Measurements from ENCODE around the gene GFRA4.

The GFRA4 gene, protein sequence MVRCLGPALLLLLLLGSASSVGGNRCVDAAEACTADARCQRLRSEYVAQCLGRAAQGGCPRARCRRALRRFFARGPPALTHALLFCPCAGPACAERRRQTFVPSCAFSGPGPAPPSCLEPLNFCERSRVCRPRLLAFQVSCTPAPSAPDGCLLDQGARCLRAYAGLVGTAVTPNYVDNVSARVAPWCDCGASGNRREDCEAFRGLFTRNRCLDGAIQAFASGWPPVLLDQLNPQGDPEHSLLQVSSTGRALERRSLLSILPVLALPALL

DNA sequence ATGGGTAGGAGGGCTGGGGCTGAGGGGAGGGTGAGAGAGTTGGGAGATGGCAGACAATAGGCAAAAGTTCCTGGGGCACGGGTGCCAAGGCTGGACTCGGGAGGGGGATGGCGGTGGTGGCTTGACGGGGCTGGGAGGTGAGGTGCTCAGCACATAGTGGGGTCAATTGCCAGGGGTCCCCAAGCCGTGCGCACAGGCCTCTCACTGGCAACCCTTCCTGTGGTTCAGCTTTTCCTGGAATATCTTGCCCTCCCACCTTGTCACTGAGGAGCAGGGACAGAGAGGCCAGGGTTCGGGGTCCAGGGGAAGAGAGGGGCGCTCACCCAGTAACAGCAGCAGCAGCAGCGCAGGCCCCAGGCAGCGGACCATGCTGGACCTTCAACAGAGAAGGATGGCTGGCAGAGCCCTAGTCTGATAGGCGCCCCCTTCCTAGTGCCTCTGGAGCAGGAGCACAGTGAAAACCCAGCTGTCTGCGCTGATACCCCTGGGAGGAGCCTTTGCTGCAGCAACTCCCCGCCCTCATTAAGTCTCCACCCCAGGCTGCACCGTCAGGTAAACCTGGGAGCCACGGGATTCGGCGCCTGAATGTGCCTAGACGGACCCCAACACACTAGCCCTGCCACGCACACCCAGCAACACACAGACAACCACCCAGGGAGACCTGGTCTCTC, at the start of gene GFRA4:
Gene GFRA4 (minus strand): TSS at position 369 of the 671 bp plus-strand sequence. CDS start 0 bp downstream, at position 369.
- no peak for DNase-seq

DNA sequence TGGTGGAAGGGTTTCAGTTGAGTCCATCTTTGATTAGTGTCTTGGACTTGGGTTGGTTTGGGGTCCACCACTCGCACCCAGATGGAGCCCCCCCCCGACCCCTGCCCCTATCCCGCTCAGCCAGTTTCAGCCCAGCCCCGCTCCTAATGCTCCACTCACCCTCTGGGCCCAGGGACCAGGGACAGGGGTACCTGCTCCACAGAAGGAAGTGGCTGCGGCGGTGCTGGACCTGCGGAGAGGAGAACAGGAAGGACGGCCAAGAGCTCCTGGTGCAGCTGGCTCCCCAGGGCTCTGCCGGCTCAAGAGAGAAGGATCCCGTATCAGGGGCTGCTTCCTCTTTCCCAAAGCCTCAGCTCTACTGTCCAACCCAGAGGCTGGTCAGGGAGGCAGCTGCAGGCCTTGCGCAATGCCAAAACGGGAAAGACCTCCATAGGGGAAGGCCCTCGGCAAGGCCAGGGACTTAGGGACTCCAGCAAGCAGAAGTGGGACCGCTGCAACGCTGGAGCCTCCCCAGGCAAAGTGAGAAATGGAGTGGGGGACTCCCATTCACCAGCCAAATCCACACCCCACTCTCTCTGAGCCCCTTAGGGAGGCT, 49.2 kb upstream of the GFRA4 start, which contains the start of gene SIGLEC1:
Gene SIGLEC1 (minus strand): TSS at position 322 of the 595 bp plus-strand sequence. CDS start 5,472 bp downstream, outside the sequence.
- no peak for DNase-seq

DNA sequence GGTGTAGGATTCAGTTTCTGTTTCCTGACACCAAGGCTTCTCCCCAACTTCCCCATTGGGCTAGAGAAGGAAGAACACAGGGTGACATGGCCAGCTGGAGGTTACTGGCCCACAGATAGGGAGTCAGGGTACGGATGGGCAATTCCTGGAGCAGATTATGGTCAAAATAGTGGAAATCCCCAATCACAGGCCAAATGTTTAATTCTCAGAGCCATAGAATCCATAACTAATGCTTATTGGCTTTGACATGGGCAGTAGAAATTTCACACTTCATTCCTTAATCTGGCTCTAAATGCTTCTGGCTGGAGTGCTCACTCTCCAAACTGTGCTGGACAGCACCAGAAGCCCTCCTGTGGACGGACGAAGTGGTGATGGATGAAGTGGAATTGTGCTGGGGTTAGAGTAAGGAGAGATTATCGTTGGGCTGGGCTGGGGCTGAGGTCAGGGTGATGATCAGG, 48.3 kb upstream of the GFRA4 start:
- no peak for DNase-seq

DNA sequence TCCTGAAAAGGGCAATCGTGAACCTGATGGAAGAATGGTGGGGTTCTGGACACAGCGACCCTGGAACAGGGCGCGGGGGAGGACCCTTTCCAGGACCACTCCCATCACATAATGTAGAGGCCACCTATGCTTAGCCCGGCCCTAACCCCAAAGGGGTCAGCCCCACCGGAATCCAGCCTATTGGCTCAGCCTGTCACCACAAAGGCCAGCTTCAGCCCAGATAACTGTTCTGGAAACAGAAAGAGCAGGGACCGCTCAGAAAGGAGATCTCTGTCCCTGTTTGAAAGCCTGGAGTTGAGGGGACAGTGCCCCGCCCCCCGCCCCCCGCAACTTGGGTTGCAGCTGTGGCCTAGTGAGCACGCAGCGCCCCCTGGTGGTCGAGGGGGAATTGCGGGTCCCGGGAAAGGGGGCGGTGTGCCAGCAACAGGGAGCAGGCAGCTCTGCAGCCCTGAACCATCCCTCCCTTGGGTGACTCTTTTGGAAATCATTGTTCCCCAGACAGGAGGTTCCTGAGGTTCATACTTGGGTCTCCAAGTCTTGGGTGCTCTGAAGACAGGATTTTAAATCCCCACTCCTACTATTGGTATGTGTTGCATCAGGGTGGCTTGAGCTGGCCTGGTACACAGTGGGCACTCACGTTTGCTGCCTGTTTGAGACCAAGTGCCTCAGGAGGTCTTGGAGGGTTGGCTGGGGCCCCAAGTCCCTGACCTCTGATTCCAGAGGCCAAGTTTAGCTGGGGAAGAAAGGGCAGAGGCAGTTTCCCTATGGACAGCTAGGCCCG, 47.7 kb upstream of the GFRA4 start:
- DNase-seq, result peak; percentile 59

DNA sequence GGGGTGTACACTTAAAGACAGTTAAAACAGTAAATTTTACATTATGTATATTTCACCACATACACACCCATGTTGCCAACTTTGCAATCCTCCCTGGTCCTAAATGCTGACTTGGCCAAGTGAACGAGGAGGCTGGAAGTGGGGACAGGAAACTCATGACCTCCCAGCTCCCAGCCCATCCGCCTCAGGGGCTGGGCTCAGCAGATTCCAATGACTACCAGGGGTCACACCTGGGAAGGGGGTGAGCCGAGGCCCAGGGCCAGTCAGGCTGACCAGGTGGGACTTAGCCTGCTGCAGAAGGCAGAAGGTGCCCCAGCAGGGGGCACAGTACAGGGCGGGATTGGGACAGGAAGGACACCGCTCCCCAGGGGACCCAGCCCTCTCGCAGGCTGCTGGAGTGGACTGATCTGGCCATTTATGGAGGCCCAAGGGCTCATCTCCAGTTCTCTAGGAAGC, 46.8 kb upstream of the GFRA4 start:
- no peak for DNase-seq

DNA sequence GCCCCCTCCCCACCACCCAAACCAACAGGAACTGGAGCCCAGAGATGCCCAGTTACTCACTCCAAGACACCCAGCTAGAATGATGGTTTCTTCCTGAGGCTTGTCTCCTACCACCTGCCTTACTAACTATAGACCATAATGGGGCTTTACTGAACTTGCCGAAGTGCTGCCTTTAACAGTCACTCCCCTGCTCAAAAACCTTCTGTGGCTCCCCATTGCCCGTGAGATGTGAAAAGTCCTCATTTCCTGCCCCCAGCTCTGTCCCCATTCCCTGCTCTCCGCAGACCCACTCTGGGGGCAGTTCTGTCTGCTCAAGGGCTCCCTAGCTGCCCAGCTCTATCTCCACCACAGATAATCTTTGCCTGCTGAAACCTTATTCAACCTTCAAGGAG, 44.3 kb upstream of the GFRA4 start:
- no peak for DNase-seq

DNA sequence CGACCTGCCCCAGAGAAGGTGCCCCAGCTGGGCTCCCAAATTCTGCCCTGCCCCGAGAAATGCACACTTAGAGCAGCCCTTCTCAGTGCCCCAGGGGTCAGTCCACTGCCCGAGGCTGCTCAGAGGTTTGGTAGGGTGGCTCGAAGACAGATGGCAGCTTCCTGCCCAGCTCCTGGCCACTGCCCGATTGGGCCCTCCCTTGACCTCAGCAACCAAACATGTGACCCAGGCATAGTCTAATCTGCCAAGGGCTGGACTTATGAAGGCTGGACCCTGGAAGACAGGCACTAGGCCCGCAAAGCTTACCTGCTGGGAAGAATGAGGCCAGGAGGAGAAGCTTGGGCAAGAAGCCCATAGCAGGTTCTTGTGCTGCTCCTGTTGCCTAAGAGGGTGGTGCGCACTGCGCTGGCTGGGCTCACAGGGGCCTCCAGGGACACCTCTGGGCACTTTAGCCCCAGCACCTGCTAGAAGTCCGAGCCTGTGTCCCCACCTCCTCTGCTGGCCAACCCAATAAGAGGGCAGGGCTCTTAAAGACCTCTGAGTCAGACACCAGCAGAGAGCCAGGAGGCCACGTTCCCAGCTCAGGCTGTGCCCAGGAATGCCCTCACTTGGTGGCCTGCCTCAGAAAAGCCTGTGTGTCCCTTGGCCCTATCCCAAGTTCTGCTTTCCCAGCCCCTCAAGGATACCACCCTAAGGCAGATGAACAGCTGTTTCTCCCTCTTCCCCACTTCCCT, 43.7 kb upstream of the GFRA4 start:
- no peak for DNase-seq

DNA sequence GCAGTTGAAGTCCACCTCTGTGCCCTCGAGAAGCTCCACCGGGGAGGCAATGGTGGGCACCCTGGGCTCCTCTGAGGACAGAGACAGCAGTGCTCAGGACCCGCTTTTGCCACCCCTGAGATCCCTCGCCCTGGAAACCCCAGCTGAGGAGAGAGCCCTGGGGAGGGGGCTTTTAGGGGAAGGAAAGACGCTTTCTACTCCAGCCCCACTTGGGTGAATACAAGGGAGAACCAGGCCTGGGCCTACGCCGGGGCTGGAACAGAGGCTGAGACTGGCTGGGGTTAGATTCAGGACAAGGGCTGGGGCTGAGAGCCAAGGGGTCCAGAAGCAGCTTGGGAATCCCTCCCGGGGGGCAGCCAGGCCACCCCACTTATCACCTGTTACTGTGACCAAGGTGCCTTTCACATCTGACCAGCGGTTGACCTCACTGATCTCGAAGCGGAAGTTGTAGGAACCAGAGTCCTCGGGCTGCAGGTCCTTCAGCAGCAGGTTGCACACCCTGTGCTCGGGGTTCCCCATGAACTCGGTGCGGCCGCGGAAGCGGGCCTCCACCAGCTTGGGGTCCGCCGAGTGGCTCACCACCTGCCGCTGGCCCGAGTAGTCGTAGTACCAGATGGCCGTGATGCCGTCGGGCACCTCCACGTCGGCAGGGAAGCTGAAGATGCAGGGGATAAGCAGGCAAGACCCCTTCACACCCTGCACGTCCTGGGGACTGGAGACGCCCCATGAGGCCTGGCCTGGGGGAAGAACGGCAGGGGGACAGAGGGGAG, 43.0 kb upstream of the GFRA4 start:
- DNase-seq, result no peak

DNA sequence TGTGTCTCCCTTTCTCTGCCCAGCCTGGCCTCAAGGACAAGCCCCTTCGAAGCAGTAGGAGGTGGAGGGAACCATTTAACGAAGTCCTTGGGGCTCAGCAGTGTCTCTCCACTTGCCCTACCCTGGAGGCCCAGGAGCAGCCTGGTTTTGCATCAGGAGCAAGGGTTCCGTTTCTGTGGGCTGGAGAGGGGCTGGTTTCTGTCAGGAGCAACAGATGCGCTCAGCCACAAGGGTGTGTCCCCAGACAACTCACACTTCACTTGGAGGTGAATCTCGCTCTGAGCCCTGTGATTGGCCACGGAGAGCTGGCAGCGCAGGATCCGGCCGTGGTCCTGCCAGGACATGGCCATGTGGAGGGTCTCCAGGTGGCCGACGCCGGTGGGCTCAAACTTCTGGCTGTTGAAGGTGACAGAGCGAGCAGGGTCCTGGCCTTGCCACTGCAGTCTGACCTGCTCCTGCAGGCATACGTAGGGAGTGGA, 42.3 kb upstream of the GFRA4 start:
- no peak for DNase-seq

DNA sequence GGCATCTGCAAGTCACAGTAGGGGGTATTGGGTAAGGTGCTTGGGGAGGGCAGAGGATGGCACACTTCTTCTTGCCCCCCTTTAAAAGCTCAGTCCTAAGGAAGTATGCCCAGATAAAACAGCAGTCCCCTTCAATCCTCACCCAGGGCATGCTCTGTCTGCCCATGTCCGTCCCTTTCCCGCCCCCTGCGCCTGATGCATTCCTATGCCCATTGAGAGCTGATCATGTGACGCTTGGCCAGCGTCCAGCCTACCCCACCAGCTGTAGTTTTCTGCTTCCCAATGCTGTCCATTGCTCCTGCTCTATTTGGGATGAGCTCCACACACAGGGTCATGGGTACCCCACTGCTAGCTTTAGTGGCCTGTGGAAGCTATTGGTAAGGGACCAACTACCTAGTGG, 40.9 kb upstream of the GFRA4 start:
- no peak for DNase-seq

DNA sequence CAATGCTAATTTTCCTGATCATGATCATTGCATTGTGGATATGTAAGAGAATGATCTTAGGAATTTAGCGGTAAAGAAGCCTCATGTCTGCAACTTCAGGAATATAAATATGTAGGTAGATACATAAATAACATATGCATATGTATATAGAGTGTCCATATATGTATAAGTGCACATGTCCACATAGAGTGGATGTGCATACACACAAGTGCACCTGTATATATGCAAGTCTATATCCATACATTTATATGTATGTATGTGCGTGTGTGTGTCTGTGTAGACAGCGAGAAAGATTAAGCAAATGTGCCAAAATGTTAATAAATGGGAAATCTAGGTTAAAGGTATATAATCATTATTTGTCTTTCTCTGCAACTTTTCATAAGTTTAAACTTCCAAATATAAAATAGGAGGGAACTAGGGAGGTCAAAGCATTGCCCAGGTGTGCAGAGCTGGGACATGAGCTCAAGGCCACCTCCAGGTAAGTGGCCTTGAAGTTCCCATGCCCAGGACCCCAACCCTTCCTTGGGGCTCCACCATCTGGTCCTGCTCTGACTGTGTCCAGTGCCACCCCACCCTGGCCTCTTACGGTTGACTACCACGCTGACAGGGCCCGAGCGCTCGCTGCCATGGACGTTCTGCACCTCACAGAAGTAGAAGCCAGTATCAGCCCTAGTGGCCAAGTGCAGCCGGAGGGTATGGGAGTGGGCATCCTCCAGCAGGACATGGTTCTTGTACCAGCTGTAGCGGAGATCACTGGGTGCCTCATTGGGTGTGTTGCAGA, 39.6 kb upstream of the GFRA4 start:
- DNase-seq, result no peak

DNA sequence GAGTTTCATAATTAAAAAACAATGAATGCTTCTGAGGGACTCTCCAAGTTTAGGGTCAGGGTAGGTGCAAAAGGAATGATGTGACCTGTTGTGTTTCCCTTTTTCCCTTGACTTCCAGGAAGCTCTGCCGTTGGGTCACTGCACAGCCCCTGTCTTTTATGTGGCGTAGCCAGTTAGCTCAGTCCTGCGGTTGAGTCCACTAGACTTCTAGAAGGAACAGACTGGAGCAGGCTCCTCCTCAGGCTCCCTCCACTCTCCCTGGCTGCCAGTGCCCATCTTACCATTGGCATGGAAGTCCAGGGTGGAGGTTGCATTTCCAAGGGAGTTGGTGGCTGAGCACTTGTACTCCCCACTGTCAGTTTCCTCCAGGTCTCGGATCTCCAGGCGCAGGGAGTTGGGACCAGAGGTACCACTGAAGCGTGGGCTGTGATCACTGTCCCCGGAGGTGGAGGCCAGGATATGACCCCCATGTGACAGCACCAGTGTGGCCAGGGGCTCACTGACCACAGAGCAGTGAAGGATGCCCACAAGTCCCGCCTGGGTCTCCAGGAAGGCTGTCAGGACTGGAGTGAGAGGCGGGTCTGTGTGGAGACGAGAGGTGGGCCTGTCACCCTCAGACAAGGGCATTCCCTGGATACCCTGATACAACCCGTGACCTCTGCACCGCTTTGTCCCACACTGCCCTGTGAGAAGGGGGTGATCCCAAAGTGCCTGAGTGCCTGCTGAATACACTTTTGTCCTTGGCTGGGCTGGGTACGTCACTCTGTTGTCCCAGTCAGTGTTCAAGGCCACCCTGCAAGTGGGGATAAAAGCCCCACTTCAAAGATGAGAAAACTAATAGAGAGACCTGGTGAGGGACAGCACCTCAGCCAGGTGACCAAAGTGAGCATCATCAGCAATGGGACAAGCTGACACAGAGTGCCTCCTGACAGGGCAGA, 38.1 kb upstream of the GFRA4 start:
- no peak for DNase-seq

DNA sequence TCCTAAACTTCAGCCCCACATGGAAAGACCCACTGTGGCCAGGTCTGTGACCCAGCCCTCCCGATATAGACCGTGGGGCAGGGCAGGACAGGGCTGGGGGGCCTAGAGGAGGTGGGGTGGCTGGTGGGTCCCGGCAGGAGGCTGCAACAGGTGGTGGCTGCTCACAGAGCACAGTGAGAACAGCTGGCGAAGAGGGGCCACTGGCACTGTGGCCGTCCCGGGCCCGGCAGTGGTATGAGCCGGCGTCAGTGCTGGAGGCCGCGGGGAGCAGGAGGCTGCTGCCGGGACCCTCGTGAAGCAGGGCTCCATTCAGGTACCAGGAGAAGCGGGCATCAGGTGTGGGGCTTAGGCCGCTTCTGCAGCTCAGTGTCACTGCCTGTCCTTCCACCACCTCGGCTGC, 35.8 kb upstream of the GFRA4 start:
- no peak for DNase-seq

DNA sequence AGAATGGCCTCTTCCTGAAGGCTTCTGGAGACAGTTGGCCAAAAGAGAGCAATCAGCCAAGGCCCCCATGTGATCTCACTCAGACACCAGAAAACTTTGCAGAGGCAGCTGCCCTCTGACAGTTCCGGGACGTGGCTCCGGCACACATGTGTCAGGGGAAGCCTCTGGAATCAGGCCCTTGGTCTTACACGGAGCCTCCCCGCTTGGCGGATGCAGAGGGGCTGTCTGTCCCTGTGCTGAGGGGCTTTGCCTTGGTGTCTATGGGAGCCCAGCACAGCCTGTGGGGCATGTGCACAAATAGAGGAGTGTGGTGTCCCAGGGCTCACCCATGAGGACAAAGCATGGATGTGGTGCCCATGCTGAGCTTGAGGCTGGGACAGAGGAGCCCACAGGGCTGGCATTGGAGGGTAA, 35.4 kb upstream of the GFRA4 start:
- no peak for DNase-seq

DNA sequence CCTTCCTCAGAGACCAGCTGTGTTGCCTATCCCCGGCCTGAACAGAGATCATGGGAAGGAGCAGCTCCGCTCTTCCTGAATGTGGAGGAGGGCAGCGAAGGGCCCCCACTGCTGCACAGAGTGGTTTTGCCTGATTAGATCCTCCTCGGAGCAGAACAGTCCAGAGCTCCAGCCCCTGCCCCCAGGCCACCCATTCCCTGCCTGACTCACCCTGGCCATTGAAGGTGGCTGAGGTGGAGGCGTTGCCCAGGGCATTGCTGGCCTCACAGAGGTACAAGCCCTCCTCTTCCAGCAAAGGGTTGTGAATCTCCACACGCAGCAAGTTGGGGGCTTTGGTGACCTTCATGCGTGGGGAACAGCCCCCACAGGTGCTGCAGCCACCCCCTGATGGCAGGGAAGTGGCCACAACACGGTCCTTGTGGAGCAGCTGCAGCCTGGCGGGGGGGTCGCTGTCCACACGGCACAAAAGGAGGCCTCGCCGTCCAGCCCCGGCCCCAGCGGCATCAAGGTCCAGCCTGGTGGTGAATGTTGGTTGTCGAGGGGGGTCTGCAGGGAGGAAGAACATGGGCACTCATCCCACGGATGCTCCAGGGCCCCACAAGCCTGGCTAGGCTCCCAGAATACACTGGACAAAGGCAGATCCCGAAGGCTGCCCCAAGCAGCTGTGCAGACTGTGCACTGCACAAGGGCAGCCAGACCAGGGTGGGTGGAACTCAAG, 34.5 kb upstream of the GFRA4 start:
- DNase-seq, result no peak

DNA sequence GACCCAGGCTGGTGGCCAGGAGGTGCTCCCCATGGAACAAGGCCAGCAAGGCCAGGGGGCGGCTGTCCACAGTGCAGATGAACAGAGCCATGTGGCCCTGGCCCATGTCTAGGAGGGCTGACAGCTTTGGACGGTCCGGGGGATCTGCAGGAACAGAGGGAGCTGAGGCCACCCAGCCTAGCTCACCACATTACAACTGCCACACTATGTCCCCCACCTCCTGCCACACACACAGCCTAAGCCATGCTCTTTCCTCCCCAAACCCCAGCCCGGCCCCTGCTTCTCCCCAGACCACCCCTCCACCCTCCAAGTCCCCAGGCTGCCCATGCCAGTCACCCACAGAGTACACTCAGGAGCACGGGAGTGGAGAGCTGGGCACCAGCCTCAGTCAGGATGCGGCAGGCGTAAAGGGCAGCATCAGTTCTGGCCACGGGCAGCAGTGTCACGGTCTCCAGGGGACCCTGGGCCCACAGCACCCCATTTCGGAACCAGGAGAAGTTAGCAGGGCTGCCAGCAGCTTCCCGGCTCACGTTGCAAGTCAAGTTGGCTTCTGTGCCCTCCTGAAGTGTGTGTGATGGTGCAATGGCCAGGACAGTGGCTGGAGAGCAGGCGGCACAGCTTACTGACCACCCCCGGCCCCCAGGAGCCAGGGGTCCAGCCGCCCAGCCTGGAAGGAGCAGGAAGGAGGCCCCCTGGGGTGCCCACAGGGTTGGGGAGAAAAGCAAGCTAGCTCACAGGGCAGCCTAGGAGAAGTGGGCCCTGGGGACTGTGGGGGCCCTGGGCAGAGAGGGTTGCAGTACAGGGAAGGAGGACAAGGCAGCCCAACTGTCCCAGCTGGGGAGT, 33.8 kb upstream of the GFRA4 start:
- no peak for DNase-seq

DNA sequence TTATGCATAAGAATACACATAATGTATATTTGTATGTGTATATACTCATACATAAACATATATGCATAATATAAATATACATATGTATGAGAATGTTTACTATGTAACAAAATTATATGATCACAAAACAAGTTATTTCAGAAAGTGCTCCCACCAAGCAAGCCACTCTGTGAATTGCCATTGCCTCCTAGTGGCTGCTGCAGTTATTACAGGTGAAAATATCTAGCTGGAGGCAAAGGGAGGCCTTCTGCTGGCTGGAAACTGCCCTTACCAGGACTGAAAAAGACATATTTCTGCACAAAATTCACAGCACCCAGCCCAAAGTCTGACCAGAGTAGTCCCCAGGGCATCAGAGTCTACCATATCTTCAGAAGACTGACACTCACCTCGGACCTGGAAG, 33.0 kb upstream of the GFRA4 start:
- DNase-seq, result peak; percentile 41

DNA sequence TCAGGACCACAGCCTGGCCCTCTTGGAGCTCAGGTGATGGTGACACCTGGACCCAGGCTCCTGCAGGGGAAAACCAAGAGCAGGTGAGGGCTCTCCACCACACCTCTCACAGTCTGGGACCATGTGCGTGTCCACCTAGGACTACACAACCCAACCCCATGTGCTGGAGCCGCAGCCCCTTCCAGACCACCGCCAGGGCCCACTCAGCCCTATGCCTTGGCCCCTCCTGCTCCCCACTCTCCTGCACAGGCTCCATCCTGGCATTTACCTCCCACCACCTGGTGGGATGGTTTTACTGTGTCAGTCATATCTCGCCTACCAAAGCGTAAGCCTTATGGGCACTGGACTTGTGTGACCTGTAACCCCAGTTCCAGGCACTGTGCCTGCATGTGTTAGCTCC, 31.7 kb upstream of the GFRA4 start:
- no peak for DNase-seq
